ENCODE measurements around the gene DNAH14.

DNAH14 gene

GRCh38 chr1:224884361-224884801, 45.1 kb upstream of the DNAH14 start (continued):
- no peak for TF ChIP-seq ZNF830 (tag by site-specific recombination; IDR thresholded peaks at IDR 0.05; ENCODE audit: low read depth)
- peak; percentile 87 for TF ChIP-seq GLIS1 (tag by site-specific recombination; IDR thresholded peaks at IDR 0.05)
- peak; percentile 60 for TF ChIP-seq TCF7L2 (IDR thresholded peaks at IDR 0.05; ENCODE audit: borderline replicate concordance, low read depth, low read length)
- TF ChIP-seq SCRT1 (tag by site-specific recombination; IDR thresholded peaks at IDR 0.05; ENCODE audit: borderline replicate concordance): no peak
- TF ChIP-seq ZNF146 (tag by site-specific recombination; IDR thresholded peaks at IDR 0.05): no peak
- TF ChIP-seq, protein P1, sequence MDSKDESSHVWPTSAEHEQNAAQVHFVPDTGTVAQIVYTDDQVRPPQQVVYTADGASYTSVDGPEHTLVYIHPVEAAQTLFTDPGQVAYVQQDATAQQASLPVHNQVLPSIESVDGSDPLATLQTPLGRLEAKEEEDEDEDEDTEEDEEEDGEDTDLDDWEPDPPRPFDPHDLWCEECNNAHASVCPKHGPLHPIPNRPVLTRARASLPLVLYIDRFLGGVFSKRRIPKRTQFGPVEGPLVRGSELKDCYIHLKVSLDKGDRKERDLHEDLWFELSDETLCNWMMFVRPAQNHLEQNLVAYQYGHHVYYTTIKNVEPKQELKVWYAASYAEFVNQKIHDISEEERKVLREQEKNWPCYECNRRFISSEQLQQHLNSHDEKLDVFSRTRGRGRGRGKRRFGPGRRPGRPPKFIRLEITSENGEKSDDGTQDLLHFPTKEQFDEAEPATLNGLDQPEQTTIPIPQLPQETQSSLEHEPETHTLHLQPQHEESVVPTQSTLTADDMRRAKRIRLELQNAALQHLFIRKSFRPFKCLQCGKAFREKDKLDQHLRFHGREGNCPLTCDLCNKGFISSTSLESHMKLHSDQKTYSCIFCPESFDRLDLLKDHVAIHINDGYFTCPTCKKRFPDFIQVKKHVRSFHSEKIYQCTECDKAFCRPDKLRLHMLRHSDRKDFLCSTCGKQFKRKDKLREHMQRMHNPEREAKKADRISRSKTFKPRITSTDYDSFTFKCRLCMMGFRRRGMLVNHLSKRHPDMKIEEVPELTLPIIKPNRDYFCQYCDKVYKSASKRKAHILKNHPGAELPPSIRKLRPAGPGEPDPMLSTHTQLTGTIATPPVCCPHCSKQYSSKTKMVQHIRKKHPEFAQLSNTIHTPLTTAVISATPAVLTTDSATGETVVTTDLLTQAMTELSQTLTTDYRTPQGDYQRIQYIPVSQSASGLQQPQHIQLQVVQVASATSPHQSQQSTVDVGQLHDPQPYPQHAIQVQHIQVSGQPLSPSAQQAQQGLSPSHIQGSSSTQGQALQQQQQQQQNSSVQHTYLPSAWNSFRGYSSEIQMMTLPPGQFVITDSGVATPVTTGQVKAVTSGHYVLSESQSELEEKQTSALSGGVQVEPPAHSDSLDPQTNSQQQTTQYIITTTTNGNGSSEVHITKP (tag by site-specific recombination; IDR thresholded peaks at IDR 0.05): 0 out of 2 replicates have a peak, but pooled peaks have one; percentile 14
- peak; percentile 43; the same call in 1 of the 2 replicates for TF ChIP-seq ZNF518A (tag by site-specific recombination; conservative IDR thresholded peaks at IDR 0.05; ENCODE audit: low read depth)
- TF ChIP-seq ZNF549 (tag by site-specific recombination; IDR thresholded peaks at IDR 0.05): peak; percentile 35; the same call in 1 of the 2 replicates
- TF ChIP-seq ZSCAN30 (tag by site-specific recombination; IDR thresholded peaks at IDR 0.05): peak; percentile 48; the same call in 1 of the 2 replicates
- TF ChIP-seq GFI1B (tag by site-specific recombination; IDR thresholded peaks at IDR 0.05): peak; percentile 66
- TF ChIP-seq ZNF561 (tag by site-specific recombination; IDR thresholded peaks at IDR 0.05; ENCODE audit: borderline replicate concordance): no peak; the same call in 1 of the 2 replicates
- TF ChIP-seq ZNF792 (tag by site-specific recombination; IDR thresholded peaks at IDR 0.05): no peak
- no peak for TF ChIP-seq ZNF514 (tag by site-specific recombination; IDR thresholded peaks at IDR 0.05)
- peak; percentile 41; the same call in 1 of the 2 replicates for TF ChIP-seq ZNF341 (tag by site-specific recombination; IDR thresholded peaks at IDR 0.05; ENCODE audit: low read depth)
- TF ChIP-seq ZNF24 (tag by site-specific recombination; IDR thresholded peaks at IDR 0.05): peak; percentile 53; the same call in 1 of the 2 replicates
- TF ChIP-seq ZBTB8A (tag by site-specific recombination; IDR thresholded peaks at IDR 0.05): peak; percentile 47; the same call in 1 of the 2 replicates
- no peak for TF ChIP-seq ZNF654 (tag by site-specific recombination; IDR thresholded peaks at IDR 0.05; ENCODE audit: low read depth)
- TF ChIP-seq ZFP41 (tag by site-specific recombination; IDR thresholded peaks at IDR 0.05; ENCODE audit: borderline replicate concordance): no peak
- TF ChIP-seq, protein P2, sequence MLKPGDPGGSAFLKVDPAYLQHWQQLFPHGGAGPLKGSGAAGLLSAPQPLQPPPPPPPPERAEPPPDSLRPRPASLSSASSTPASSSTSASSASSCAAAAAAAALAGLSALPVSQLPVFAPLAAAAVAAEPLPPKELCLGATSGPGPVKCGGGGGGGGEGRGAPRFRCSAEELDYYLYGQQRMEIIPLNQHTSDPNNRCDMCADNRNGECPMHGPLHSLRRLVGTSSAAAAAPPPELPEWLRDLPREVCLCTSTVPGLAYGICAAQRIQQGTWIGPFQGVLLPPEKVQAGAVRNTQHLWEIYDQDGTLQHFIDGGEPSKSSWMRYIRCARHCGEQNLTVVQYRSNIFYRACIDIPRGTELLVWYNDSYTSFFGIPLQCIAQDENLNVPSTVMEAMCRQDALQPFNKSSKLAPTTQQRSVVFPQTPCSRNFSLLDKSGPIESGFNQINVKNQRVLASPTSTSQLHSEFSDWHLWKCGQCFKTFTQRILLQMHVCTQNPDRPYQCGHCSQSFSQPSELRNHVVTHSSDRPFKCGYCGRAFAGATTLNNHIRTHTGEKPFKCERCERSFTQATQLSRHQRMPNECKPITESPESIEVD (tag by site-specific recombination; IDR thresholded peaks at IDR 0.05): no peak; the same call in 1 of the 2 replicates
- 0 out of 2 replicates have a peak, but pooled peaks have one; percentile 36 for TF ChIP-seq BCL11B (tag by site-specific recombination; IDR thresholded peaks at IDR 0.05; ENCODE audit: low read depth)
- no peak for TF ChIP-seq ZNF548 (tag by site-specific recombination; IDR thresholded peaks at IDR 0.05)
- TF ChIP-seq ZNF214 (tag by site-specific recombination; IDR thresholded peaks at IDR 0.05; ENCODE audit: borderline replicate concordance): no peak
- TF ChIP-seq ZNF292 (tag by site-specific recombination; IDR thresholded peaks at IDR 0.05; ENCODE audit: borderline replicate concordance, low read depth): no peak
- TF ChIP-seq ZBTB44 (tag by site-specific recombination; IDR thresholded peaks at IDR 0.05): no peak
- no peak for TF ChIP-seq ZNF354C (tag by site-specific recombination; IDR thresholded peaks at IDR 0.05; ENCODE audit: borderline replicate concordance, low read depth)
- no peak for TF ChIP-seq ZNF2 (tag by site-specific recombination; IDR thresholded peaks at IDR 0.05)
